A549 treated with CORT108297 at 1 μM for 4 hours (cell line): ENCODE measurements around the gene EFTUD2. TPM values are rescaled to one million over a fixed set of nuclear protein-coding genes. Genes with fewer than 3 reads are reported as not detected.

ENCODE experiments used
- total RNA-seq: library from RNA; stranded (reverse); fragments of 200-300 nt; extraction: Qiagen RNA extraction; gene quantifications from 5 replicates; pipeline ENCODE4 v1.2.3, GENCODE V29; 2022

Gene EFTUD2
- total RNA-seq = 138 to 173 TPM (median 143 TPM) in 5 replicates

GRCh38 chr17:44899074-44899782 lies at the start of gene EFTUD2:
EFTUD2 (minus strand) TSS chr17:44899445; CDS start chr17:44894521, 4,924 bp downstream.

GRCh38 chr17:44947461-44948314 lies 48.4 kb upstream of the EFTUD2 start, which contains the start of gene KIF18B:
KIF18B (minus strand) TSS chr17:44947773; CDS start chr17:44936344, 11,429 bp downstream.

GRCh38 chr17:44915321-44915726 lies 16.1 kb upstream of the EFTUD2 start, which contains the start of gene GFAP:
GFAP (minus strand) TSS chr17:44915500; CDS start chr17:44915486, 14 bp downstream.

GRCh38 chr17:44847586-44847985 lies 51.7 kb downstream of the EFTUD2 start, which contains the start of gene HIGD1B:
HIGD1B (plus strand) TSS chr17:44847883; CDS start chr17:44848153, 270 bp downstream.

GRCh38 chr17:44829523-44830358 lies 69.5 kb downstream of the EFTUD2 start, which contains the start of gene GJC1:
GJC1 (minus strand) TSS chr17:44830287; CDS start chr17:44805817, 24,470 bp downstream.

Other genes with a start within 250 kb of the EFTUD2 start
- gene MEIOC, start 243.0 kb downstream of the EFTUD2 start, total RNA-seq = 2.4 to 3.6 TPM (median 3.4 TPM) in 5 replicates
- gene CCDC43, start 209.7 kb downstream of the EFTUD2 start, total RNA-seq = 24.0 to 40.5 TPM (median 28.2 TPM) in 5 replicates
- gene DBF4B, start 190.8 kb downstream of the EFTUD2 start, total RNA-seq = 26.4 to 31.7 TPM (median 29.2 TPM) in 5 replicates
- gene ADAM11, start 140.5 kb downstream of the EFTUD2 start, total RNA-seq = 1.5 to 2.8 TPM (median 2.2 TPM) in 5 replicates
- 27.9 to 34.7 TPM (median 33.1 TPM) in 5 replicates for gene GJC1, start 69.2 kb downstream of the EFTUD2 start, total RNA-seq
- gene HIGD1B, start 51.6 kb downstream of the EFTUD2 start, total RNA-seq = not detected in 5 replicates
- gene GFAP, start 16.1 kb upstream of the EFTUD2 start, total RNA-seq = 0.55 to 0.86 TPM (median 0.75 TPM) in 5 replicates
- gene KIF18B, start 48.3 kb upstream of the EFTUD2 start, total RNA-seq = 26.8 to 41.2 TPM (median 40.1 TPM) in 5 replicates
- gene C1QL1, start 68.9 kb upstream of the EFTUD2 start, total RNA-seq = 14.7 to 35.1 TPM (median 30.0 TPM) in 5 replicates
- gene DCAKD, start 152.2 kb upstream of the EFTUD2 start, total RNA-seq = 18.4 to 23.0 TPM (median 21.1 TPM) in 5 replicates
- 161 to 347 TPM (median 170 TPM) in 5 replicates for gene NMT1, start 161.9 kb upstream of the EFTUD2 start, total RNA-seq
- 148 to 216 TPM (median 192 TPM) in 5 replicates for gene PLCD3, start 233.1 kb upstream of the EFTUD2 start, total RNA-seq
- gene ACBD4, start 236.2 kb upstream of the EFTUD2 start, total RNA-seq = 6.4 to 8.9 TPM (median 8.3 TPM) in 5 replicates
- 43.5 to 55.3 TPM (median 49.2 TPM) in 5 replicates for gene HEXIM1, start 249.0 kb upstream of the EFTUD2 start, total RNA-seq